ENCODE results near the gene SLC35E4. TPM values are rescaled to one million over a fixed set of nuclear protein-coding genes. Genes with fewer than 3 reads are reported as not detected.

Gene SLC35E4
- polyA plus RNA-seq, 1 experiment, result 4.9 TPM

- Histone ChIP-seq H3K36me3 (ENCODE audit: control insufficient read depth, insufficient read depth, low read length) (no peaks in the 10 kb centered on the region), H3K4me3 (ENCODE audit: low read depth, low read length) (no peak overlapping the region), H3K27me3 (ENCODE audit: control insufficient read depth, insufficient read depth, low read length) (peaks cover 7% of the 10 kb centered on the region)
- ChIA-PET POLR2A (no interaction called here), CTCF (no interaction called here)
- TF ChIP-seq, protein P1, sequence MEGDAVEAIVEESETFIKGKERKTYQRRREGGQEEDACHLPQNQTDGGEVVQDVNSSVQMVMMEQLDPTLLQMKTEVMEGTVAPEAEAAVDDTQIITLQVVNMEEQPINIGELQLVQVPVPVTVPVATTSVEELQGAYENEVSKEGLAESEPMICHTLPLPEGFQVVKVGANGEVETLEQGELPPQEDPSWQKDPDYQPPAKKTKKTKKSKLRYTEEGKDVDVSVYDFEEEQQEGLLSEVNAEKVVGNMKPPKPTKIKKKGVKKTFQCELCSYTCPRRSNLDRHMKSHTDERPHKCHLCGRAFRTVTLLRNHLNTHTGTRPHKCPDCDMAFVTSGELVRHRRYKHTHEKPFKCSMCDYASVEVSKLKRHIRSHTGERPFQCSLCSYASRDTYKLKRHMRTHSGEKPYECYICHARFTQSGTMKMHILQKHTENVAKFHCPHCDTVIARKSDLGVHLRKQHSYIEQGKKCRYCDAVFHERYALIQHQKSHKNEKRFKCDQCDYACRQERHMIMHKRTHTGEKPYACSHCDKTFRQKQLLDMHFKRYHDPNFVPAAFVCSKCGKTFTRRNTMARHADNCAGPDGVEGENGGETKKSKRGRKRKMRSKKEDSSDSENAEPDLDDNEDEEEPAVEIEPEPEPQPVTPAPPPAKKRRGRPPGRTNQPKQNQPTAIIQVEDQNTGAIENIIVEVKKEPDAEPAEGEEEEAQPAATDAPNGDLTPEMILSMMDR (IDR thresholded peaks at IDR 0.05; ENCODE audit: insufficient read depth, low read depth, low read length), result no peak
- no peak for DNase-seq (ENCODE audit: low read depth)
Measured at GRCh38 chr22:30596199-30596598, 39.4 kb upstream of the SLC35E4 start.

GRCh38 chr22:30596886-30597285 lies 38.7 kb upstream of the SLC35E4 start:
- ChIA-PET CTCF (interaction anchor here (1.4 kb wide), 1 partner anchor 9 kb away, joined by 5 read pairs; no protein-coding TSS in a partner anchor), POLR2A (no interaction called here)

GRCh38 chr22:30598986-30599385 lies 36.6 kb upstream of the SLC35E4 start:
- no peak for DNase-seq (ENCODE audit: low read depth)

More at GRCh38 chr22:30596886-30597285, 38.7 kb upstream of the SLC35E4 start:
- no peak for DNase-seq (ENCODE audit: low read depth)
- Histone ChIP-seq H3K4me3 (ENCODE audit: low read depth, low read length) (no peak overlapping the region), H3K27me3 (ENCODE audit: control insufficient read depth, insufficient read depth, low read length) (peaks cover 7% of the 10 kb centered on the region), H3K36me3 (ENCODE audit: control insufficient read depth, insufficient read depth, low read length) (no peaks in the 10 kb centered on the region)
- TF ChIP-seq, protein P1 (IDR thresholded peaks at IDR 0.05; ENCODE audit: insufficient read depth, low read depth, low read length), result no peak

DNA sequence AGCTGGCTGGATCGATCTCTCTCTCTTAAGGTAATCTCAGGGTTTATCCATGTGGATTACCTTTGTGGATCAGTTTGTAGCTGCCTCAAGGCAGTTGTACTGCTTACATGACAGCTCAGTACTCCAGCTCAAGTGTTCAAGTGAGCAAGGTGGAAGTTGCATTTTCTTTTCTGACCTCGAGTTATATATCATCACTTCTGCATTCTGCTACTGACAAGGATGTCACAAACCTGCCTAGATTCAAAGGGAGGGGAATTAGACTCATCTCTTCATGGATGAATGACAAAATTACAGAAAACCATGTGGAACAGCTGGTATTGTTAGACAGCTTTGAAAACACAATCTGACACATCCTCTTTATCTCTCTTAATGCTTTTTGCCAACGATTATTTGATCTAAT lies 34.7 kb upstream of the SLC35E4 start:
- ChIA-PET CTCF (interaction anchor here (0.5 to 1.6 kb wide), 7 partner anchors 8 to 155 kb away, joined by 3 to 5 read pairs (median 3); no protein-coding TSS in a partner anchor), POLR2A (no interaction called here)
- TF ChIP-seq, protein P1 (IDR thresholded peaks at IDR 0.05; ENCODE audit: insufficient read depth, low read depth, low read length), result no peak
- Histone ChIP-seq H3K36me3 (ENCODE audit: control insufficient read depth, insufficient read depth, low read length) (no peaks in the 10 kb centered on the region), H3K27me3 (ENCODE audit: control insufficient read depth, insufficient read depth, low read length) (no peaks in the 10 kb centered on the region), H3K4me3 (ENCODE audit: low read depth, low read length) (no peak overlapping the region)
- no peak for DNase-seq (ENCODE audit: low read depth)

More at GRCh38 chr22:30598986-30599385, 36.6 kb upstream of the SLC35E4 start:
- TF ChIP-seq, protein P1 (IDR thresholded peaks at IDR 0.05; ENCODE audit: insufficient read depth, low read depth, low read length), result no peak
- CTCF ChIA-PET, result no interaction called here
- POLR2A ChIA-PET, result interaction anchor here (0.6 kb wide), 2 partner anchors 21 to 191 kb away, joined by 3 read pairs; no protein-coding TSS in a partner anchor
- Histone ChIP-seq H3K4me3 (ENCODE audit: low read depth, low read length) (no peak overlapping the region), H3K36me3 (ENCODE audit: control insufficient read depth, insufficient read depth, low read length) (no peaks in the 10 kb centered on the region), H3K27me3 (ENCODE audit: control insufficient read depth, insufficient read depth, low read length) (peaks cover 2% of the 10 kb centered on the region; the same call in 1 of the 2 replicates)

DNA sequence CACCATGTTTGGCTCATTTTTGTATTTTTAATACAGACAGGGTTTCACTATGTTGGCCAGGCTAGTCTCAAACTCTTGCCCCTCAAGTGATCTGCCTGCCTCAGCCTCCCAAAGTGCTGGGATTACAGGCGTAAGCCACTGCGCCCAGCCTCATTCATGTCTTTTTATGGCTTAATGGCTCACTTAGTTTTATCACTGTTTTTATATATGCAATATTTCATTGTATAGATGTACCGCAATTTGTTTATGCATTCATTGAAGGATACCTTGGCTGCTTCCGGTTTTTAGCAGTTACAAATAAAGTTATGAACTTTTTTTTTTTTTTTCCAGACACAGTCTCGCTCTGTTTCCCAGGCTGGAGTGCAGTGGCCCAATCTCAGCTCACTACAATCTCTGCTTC lies 34.1 kb upstream of the SLC35E4 start:
- CTCF ChIA-PET, result interaction anchor here (0.5 to 1.6 kb wide), 6 partner anchors 9 to 154 kb away, joined by 3 to 5 read pairs (median 3); no protein-coding TSS in a partner anchor
- POLR2A ChIA-PET, result no interaction called here
- DNase-seq (ENCODE audit: low read depth), result no peak
- TF ChIP-seq, protein P1 (IDR thresholded peaks at IDR 0.05; ENCODE audit: insufficient read depth, low read depth, low read length), result no peak
- Histone ChIP-seq H3K4me3 (ENCODE audit: low read depth, low read length) (no peak overlapping the region), H3K36me3 (ENCODE audit: control insufficient read depth, insufficient read depth, low read length) (no peaks in the 10 kb centered on the region), H3K27me3 (ENCODE audit: control insufficient read depth, insufficient read depth, low read length) (no peaks in the 10 kb centered on the region)

Data from BJ (cell line).